Measurements from ENCODE around the gene ABCB6. TPM values are rescaled to one million over a fixed set of nuclear protein-coding genes. Genes with fewer than 3 reads are reported as not detected.

ABCB6 gene
- total RNA-seq, 1 experiment from 2014 or later, result 27.5 TPM

GRCh38 chr2:219184121-219184520, 34.6 kb downstream of the ABCB6 start:
- DNase-seq (ENCODE audit: low read depth), result no peak

GRCh38 chr2:219183151-219183772, 35.5 kb downstream of the ABCB6 start:
- no peak for DNase-seq (ENCODE audit: low read depth)

DNA sequence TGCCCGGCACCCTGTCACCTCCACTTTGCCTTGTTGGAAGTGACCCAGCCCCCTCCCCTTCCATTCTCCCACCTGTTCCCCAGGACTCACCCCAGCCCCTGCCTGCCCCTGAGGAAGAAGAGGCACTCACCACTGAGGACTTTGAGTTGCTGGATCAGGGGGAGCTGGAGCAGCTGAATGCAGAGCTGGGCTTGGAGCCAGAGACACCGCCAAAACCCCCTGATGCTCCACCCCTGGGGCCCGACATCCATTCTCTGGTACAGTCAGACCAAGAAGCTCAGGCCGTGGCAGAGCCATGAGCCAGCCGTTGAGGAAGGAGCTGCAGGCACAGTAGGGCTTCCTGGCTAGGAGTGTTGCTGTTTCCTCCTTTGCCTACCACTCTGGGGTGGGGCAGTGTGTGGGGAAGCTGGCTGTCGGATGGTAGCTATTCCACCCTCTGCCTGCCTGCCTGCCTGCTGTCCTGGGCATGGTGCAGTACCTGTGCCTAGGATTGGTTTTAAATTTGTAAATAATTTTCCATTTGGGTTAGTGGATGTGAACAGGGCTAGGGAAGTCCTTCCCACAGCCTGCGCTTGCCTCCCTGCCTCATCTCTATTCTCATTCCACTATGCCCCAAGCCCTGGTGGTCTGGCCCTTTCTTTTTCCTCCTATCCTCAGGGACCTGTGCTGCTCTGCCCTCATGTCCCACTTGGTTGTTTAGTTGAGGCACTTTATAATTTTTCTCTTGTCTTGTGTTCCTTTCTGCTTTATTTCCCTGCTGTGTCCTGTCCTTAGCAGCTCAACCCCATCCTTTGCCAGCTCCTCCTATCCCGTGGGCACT, 36.2 kb downstream of the ABCB6 start:
- no peak for DNase-seq (ENCODE audit: low read depth)

GRCh38 chr2:219181531-219181930, 37.2 kb downstream of the ABCB6 start:
- no peak for DNase-seq (ENCODE audit: low read depth)

DNA sequence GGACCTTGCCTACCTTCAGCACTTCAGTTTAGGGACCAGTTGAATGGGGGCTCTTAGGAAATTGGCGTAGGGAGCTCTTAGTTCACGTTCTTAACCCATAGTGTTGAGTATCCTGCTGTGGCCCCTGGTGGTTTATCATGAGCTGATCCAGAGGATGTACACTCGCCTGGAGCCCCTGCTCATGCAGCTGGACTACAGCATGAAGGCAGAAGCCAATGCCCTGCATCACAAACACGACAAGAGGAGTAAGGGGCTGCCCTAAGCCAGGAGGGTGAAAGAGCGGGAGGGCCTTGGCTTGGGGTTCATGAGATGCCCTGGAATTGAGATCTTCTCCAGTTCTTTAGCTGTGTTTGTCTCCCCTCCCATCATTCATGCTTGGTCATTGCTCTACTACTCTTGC, 37.8 kb downstream of the ABCB6 start:
- DNase-seq (ENCODE audit: low read depth), result no peak

DNA sequence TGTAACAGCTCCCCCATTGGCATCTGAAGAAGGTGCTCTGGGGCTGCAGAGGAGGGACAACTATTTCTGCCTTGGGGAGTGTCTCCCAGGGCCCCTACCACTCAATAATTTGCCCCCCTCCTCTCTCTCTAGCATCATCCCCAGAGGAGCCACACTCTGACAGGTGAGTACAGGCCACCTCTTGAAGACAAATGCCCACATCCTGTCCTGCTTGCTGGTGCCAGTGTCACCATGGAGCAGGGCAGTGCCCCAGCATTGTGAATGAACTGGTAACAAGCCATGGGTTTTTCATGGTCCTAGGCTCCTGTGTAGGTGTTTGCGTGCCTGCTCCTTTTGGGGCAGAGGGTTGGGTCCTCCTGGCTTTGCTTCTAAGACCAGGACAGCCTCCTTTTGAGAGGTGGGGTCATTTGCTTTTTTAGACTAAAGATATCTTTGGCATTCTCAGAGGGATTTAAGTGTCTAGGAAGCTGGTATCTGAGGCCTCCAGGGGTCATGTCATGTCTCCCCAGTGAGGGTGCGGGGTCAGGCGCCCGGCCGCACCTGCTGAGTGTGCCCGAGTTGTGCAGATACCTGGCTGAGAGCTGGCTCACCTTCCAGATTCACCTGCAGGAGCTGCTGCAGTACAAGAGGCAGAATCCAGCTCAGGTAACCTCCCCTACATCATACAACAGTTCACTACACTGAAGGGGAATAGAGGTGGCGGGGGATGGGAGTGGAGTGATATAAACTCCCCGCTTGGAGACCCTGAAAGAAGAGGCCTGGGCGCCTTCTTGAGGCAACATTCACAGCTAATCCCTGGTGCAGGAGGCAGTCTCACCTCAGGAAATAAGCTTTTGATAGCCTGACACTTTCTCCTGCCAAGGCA, 38.9 kb downstream of the ABCB6 start:
- no peak for DNase-seq (ENCODE audit: low read depth)

DNA sequence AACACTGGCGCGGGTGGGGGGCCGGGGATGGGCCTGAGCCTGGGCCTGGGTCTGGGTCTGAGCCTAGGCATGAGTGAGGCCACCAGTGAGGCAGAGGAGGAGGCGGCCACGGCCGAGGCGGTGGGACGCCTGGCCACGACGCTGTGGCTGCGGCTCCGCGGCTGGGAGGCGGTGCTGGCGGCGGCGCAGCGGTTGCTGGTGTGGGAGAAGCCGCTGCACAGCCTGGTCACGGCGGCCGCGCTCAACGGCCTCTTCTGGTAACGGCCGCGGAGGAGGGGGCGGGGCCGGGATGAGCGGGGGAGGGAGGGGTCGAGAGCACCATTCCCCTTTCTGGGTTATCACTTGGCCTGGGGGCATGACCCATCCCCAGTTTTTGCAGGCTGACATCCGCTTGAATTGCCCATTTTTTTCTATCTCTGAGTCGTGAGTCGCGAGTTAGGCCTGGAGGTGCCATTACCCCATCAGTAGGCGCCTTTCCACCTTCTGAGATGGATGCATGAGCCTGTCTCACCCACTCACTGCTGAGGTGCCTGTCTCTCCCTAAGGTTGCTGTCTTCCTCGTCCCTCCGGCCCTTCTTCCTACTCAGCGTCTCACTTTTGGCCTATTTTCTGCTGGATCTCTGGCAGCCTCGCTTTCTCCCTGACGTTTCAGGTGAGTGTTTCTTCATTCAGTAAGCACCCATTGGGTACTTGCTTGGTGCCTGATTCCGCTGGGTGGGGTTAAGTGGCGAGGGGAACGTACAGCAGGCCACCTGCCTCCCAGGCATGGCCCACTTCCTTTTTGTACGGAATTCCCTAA, 40.2 kb downstream of the ABCB6 start:
- DNase-seq (ENCODE audit: low read depth), result peak; percentile 31

DNA sequence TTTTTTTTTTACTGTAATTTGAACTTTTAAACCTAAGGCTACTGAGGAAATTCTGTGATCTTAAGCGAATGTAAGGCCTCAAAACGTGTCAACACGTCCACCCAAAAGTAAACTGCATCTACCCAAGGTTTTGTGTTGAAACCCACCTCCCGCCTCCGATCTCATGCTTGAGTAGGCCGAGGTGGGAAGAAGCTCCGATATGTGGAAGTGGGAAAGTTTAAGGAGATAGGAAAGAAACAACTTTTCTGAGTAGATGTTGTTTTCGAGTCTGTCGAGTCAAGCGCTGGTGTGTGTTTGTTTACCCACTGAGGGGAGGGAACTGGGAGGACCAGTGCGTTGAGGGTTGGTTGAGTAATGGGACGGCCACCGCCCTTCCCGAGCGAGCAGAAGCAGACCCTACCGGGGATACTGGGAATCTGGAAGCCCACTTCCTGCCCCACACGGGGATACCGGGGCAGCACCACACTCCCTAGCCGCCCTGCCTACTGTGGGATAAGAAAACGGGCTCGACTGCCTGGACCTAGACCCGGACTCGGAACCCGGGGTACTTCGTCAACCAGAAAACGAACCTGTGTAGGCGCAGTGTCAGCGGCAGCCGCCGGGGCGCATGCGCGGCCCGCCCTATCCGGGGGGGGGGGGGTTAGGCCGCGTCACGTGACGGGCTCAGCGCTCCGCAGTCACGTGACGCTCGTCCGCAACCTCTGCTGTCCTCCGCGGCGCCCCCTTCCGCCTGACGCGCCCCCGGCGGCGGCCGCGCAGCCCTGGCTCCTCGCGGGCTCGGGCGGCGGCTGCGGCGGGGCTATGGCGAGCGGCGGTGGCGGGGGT, 41.0 kb downstream of the ABCB6 start, which contains the start of gene RETREG2:
Gene RETREG2, plus strand, starts transcription at position 724 of the 825 bp plus-strand sequence. Its CDS starts 78 bp downstream, at position 802.
- peak; percentile 82 for DNase-seq (ENCODE audit: low read depth)

DNA sequence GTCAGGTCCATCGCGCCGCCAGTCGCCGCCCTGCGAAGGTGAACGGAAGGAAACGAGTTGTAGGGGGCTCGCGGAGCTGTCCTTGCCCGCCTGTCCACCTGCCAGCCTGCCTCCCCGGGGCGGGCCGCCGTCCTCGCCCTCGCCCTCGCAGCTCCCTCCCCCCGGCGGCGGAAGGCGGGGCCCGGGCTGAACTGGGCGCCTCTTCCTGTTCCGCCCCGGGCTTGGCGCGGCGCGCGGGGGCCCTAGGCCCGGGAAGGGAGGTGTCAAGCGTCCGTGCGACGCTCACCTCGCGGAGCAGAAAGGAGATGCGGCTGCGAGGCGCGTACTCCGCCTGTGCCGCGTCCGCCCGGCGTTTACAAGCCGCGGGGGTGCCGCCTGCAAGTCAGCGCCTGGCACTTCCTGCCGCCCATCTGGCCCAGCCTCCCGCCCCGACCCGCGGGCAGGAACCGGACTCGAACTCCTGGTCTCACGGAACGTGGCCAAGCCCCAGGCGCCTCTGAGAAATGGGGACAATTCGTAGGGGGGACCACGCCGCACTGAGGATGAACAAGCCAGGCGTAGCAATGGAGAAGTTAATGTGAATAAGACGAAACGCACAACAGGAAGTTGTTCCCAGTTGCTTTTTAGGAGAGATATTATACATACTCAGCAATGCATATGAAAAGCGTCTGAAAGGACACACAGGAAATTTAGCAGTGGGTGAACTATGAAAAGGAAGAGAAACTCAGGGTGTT, 41.8 kb downstream of the ABCB6 start, which contains the start of gene CNPPD1:
Gene CNPPD1, minus strand, starts transcription at position 108 of the 734 bp plus-strand sequence. Its CDS starts 97 bp downstream, at position 11.
- DNase-seq (ENCODE audit: low read depth), result peak; percentile 85

DNA sequence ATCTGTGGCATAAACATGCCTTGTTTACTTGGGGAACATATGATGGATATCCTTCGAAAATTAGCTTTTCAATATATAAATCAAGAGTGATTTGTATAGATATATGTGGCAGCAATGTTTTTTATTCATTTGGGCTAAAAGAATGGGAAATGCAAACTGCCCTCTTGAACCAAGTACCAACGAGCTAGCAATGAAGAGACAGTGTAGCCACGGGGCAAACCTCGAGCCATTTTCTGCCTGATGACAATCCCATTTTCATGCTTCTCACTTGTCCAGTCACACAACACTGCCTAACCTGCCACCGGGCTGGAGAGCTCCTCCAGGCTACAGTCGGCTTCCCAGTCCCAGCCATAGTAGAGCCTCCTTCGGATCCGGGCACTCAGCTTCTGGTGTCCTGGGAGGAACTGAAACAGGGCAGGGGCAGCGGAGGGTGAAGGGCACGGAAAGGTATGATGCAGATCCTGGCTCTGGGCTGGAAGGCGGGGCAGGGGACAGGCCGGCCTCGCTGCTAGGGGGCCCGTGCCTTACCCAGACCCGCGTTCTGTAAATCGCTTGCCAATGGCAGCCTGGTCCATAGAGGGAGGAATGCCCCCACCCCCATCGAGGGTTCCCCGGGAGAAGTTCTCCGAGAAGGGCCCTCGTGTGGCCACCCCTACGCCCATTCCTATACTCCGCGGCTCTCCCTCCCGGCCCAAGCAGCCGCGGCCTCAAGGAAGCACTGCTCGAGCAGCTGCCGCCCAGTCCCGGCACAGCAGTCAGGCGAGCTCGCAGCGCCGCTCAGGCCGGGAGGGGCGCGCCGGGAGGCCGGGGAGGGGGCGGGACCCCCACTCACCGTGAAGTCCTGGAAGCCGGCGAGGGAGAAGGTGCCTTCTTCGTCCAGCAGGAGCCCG, 42.6 kb downstream of the ABCB6 start:
- peak; percentile 42 for DNase-seq (ENCODE audit: low read depth)

DNA sequence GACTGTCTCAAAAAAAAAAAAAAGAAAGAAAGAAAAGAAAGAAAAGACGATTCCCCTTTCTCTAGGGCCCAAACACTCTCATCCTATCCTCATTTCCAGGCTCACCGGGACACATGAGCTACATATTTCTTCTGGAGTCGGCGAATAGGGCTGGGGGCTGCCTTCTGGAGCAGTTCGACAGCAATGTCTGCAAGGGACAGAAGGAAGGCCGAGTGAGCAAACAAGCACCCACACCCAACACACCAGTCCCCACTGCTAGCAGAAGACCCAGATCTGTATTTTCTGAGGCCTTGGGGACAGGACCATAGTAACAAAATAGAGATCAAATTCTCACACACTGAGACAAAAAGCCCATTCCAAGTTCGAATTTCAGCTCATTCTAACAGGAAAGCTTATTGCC, 43.3 kb downstream of the ABCB6 start:
- DNase-seq (ENCODE audit: low read depth), result no peak

DNA sequence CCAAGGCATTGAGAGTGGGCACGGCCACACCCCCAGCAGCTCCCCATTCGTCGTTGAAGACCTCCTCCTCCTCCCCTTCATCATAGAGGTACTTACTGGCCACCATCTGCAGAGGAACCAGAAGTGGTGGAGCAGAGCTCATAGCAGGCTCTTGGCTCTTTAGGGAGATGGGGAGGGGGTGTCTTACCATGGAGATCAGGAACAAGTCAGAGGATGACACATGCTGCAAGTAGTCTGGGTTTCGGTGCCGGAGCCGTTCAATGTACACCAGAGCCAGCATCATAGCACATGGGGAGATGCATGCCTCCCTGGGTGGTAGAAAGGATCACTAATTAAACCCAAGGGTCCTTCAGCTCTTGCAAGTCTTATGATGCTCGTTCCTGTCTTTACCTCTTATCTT, 44.0 kb downstream of the ABCB6 start:
- DNase-seq (ENCODE audit: low read depth), result no peak

DNA sequence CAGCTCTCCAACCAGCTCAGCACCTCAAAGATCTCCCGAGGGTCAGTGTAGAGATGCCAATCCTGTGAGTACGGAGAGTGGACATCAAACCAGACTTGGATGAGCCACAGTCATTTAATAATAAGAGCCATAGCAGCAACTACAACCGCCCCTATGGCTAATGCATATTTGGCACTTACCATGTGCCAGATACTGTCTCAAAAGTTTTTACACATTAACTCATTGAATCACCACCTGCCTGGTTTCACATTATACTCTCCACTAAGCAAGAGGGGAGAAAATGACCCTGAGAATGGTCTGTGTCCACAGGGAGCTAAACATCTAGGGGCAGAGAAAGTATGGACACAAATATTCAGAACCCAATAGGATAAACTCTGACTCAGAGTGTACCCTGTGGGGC, 44.6 kb downstream of the ABCB6 start:
- DNase-seq (ENCODE audit: low read depth), result no peak

- DNase-seq (ENCODE audit: low read depth), result no peak
Measured at GRCh38 chr2:219173176-219173575, 45.6 kb downstream of the ABCB6 start.

DNA sequence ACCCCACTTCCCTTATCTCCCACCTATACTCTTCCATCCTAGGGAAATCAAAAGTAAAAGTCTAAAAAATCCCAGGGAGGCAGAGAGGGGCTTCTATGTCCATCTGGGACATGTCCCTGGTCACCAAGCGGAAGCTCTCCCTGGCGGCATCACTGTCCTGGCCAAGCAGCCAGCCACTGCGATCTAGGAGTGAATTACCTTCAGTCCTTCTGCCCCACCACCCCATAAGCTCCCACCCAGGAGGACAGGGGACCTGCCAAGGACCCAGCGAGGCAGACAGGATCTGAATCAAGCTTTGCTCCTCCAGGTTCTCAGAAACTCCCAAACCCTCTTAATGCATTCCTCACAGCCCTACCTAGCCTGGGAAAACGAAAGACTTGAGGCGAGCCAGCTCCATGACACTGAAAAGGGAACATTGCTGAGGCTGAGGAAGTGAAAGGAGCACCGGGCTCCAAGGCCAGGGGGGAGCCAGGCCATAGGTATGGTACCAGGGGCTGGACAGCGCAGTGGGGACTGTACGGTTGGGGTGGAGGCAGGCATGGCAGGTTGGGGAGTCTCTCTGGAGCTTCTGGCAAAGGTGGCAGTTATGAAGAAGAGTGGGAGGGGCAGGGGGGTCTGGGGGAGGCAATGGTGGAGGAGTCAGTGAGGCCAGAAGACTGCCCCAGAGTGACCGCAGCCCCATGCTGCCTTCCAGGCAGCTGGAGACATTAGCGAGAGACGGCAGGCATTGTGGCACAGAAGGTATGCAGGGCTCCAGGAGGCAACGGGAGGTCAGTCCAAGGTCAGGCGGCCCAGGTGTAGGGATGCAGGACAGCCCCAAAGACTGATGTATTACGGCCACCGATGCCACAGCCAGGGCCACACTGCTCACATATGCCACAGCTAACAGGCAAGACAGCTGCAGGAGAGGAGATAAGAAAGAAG, 46.3 kb downstream of the ABCB6 start:
- DNase-seq (ENCODE audit: low read depth), result no peak

DNA sequence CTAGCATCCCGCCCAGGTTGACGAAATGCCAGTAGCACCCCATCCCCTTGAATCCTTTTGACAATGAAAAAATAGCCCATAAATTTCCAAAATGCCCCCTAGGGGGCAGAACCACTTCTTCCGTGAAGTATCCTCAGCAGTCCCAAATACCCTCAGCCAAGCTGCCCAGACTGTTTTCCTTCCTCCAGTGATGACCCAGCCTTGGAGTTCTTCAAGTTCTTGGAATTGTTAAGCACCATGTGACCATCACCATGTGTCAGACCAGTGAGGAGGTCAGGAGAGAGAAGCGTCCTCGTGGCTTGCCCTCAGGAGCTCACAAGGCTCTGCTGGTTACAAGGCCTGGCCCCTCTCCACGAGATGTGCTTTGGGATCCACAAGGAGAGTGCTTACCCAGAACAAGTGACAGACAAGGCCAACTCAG, 47.5 kb downstream of the ABCB6 start:
- peak; percentile 72 for DNase-seq (ENCODE audit: low read depth)

DNA sequence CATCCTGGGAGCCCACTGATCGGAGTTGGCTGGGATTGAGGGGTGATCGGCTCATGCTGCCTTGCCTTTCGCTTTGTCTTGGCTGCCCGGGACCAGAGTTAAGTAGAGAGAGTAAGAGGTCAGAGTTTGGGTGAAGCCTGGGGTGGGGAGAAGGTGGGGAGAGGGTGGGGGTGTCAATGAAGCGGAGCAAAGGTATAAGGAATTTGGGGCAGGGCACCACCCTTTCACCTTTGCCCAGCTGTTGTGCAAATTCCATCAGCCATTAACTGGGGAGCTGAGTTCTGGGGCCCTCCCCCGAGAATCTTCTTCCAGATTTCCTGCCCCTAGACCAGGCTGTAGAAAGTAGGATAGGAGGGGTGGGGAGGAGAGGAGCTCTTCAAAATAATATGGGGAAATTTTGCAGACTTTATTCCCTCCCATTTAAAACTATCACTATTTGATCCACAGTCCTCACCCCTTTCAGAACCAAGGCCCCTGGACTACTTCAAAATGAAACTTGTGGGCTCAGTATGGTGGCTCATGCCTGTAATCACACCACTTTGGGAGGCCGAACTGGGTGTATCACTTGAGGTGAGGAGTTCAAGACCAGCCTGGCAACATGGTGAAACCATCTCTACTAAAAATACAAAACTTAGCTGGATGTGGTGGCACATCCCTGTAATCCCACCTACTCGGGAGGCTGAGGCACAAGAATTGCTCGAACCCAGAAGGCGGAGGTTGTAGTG, 48.7 kb downstream of the ABCB6 start, which contains the start of gene SLC23A3:
Gene SLC23A3, minus strand, starts transcription at position 100 of the 725 bp plus-strand sequence. Its CDS starts 45 bp downstream, at position 55.
- no peak for DNase-seq (ENCODE audit: low read depth)

Measured in M059J (cell line).